ENCODE results near the gene FAAH. TPM values are rescaled to one million over a fixed set of nuclear protein-coding genes. Genes with fewer than 3 reads are reported as not detected.

FAAH gene
- total and polyA plus RNA-seq, 2 of the 4 experiments (the other 2 are of a cell fraction): under 0.01 to 0.19 TPM

DNA sequence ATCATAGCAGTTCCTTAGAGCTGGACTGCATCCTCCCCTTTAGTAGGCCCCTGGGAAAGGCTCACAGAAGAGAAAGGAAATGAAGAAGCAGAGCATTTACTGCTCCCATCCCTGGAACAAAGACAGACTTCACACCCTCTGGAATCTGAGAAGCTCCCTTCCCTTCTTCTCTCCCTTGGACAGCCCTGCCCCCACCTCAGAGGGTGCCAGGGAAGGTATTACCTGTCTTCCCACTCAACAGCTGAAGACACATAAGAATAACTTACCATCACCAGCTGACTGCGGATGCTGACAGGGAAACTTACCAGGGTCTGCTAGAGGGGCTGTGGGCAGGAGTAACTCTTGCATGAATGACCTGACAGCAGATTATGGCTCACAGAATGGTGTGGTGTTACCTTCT lies 14.1 kb upstream of the FAAH start:
- dilution Hi-C loops (cut with HindIII; ENCODE audit: low sequenced_read_pairs, unreplicated experiment): no loop called here
- Histone ChIP-seq H3K18ac (ENCODE audit: low read depth, low read length) (no peak overlapping the region), H3K4ac (ENCODE audit: low read depth, low read length) (no peak overlapping the region), H3K4me3 (ENCODE audit: insufficient read depth, low read depth, low read length) (no peak overlapping the region), H2AK5ac (ENCODE audit: low read depth, low read length) (no peak overlapping the region), H4K20me1 (ENCODE audit: insufficient read depth, low read length) (no peaks in the 10 kb centered on the region), H4K91ac (ENCODE audit: insufficient read depth, low read depth, low read length) (no peak overlapping the region), H2BK15ac (ENCODE audit: low read depth, low read length) (no peak overlapping the region), H3K9ac (ENCODE audit: low read depth, low read length) (no peak overlapping the region), H3K27me3 (ENCODE audit: control insufficient read depth, insufficient read depth, low read length) (no peaks in the 10 kb centered on the region), H3K14ac (replicated peaks; ENCODE audit: low read depth, low read length) (no peak overlapping the region), H2BK120ac (ENCODE audit: low read depth, low read length) (no peak overlapping the region), H2BK5ac (ENCODE audit: low read depth, low read length, poor library complexity, severe bottlenecking) (no peak overlapping the region), H3K4me2 (ENCODE audit: low read depth, low read length) (no peak overlapping the region), H3K9me3 (ENCODE audit: control insufficient read depth, insufficient read depth, low read length) (peaks cover 4% of the 10 kb centered on the region), H3K56ac (ENCODE audit: extremely low read depth, insufficient read depth, low read length) (no peak overlapping the region), H4K5ac (ENCODE audit: low read depth, low read length) (no peak overlapping the region), H3K36me3 (ENCODE audit: control insufficient read depth, insufficient read depth, low read length) (no peaks in the 10 kb centered on the region), H3K9me1 (ENCODE audit: insufficient read depth, low read length) (no peaks in the 10 kb centered on the region), H4K8ac (ENCODE audit: low read depth in 2 of 2, low read length in 2 of 2) (no peak overlapping the region), H2BK20ac (ENCODE audit: low read depth, low read length) (no peak overlapping the region), H3K23ac (ENCODE audit: low read depth, low read length) (no peak overlapping the region), H2AK9ac (replicated peaks; ENCODE audit: low read depth, low read length, poor library complexity) (no peak overlapping the region), H3K79me1 (ENCODE audit: low read depth in 1 of 2, low read length in 2 of 2) (no peaks in the 10 kb centered on the region), H2AFZ (replicated peaks; ENCODE audit: low read length, poor library complexity) (no peak overlapping the region), H3K4me1 (ENCODE audit: control insufficient read depth, insufficient read depth, low read length) (no peaks in the 10 kb centered on the region), H3K27ac (ENCODE audit: insufficient read depth, low read length) (no peak overlapping the region)
- intact Hi-C loops (cut with micrococcal nuclease): no loop called here
- in situ Hi-C loops (cut with MboI; ENCODE audit: low sequenced_read_pairs): no loop called here
- ATAC-seq (ENCODE audit: low read depth) (no peak), DNase-seq (no peak)
- CTCF ChIA-PET: interaction anchor here (0.8 kb wide), 1 partner anchor 15 kb away, joined by 3 read pairs; no protein-coding TSS in a partner anchor
- POLR2A ChIA-PET (ENCODE audit: unreplicated experiment): no interaction called here
- BruUV-seq (replicated peaks): no TSS peak
- no peak for TF ChIP-seq NFE2L2 (IDR thresholded peaks at IDR 0.05; ENCODE audit: low read depth, low read length)
- no peak for TF ChIP-seq POLR2A (IDR thresholded peaks at IDR 0.05; ENCODE audit: low read depth, low read length)
- TF ChIP-seq, protein P1, sequence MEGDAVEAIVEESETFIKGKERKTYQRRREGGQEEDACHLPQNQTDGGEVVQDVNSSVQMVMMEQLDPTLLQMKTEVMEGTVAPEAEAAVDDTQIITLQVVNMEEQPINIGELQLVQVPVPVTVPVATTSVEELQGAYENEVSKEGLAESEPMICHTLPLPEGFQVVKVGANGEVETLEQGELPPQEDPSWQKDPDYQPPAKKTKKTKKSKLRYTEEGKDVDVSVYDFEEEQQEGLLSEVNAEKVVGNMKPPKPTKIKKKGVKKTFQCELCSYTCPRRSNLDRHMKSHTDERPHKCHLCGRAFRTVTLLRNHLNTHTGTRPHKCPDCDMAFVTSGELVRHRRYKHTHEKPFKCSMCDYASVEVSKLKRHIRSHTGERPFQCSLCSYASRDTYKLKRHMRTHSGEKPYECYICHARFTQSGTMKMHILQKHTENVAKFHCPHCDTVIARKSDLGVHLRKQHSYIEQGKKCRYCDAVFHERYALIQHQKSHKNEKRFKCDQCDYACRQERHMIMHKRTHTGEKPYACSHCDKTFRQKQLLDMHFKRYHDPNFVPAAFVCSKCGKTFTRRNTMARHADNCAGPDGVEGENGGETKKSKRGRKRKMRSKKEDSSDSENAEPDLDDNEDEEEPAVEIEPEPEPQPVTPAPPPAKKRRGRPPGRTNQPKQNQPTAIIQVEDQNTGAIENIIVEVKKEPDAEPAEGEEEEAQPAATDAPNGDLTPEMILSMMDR (conservative IDR thresholded peaks at IDR 0.05; ENCODE audit: low read depth, low read length): no peak
- TF ChIP-seq, protein P2, sequence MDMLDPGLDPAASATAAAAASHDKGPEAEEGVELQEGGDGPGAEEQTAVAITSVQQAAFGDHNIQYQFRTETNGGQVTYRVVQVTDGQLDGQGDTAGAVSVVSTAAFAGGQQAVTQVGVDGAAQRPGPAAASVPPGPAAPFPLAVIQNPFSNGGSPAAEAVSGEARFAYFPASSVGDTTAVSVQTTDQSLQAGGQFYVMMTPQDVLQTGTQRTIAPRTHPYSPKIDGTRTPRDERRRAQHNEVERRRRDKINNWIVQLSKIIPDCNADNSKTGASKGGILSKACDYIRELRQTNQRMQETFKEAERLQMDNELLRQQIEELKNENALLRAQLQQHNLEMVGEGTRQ (IDR thresholded peaks at IDR 0.05; ENCODE audit: low read depth, low read length): no peak
- TF ChIP-seq RFX5 (IDR thresholded peaks at IDR 0.05; ENCODE audit: low read depth, low read length): no peak
- no peak for TF ChIP-seq FOS (IDR thresholded peaks at IDR 0.05; ENCODE audit: low read depth, low read length)
- no peak for TF ChIP-seq MXI1 (IDR thresholded peaks at IDR 0.05; ENCODE audit: borderline replicate concordance, low read depth, low read length)
- TF ChIP-seq, protein P3, sequence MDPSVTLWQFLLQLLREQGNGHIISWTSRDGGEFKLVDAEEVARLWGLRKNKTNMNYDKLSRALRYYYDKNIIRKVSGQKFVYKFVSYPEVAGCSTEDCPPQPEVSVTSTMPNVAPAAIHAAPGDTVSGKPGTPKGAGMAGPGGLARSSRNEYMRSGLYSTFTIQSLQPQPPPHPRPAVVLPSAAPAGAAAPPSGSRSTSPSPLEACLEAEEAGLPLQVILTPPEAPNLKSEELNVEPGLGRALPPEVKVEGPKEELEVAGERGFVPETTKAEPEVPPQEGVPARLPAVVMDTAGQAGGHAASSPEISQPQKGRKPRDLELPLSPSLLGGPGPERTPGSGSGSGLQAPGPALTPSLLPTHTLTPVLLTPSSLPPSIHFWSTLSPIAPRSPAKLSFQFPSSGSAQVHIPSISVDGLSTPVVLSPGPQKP (IDR thresholded peaks at IDR 0.05; ENCODE audit: borderline replicate concordance, low read depth, low read length): no peak
- no peak for TF ChIP-seq MAZ (IDR thresholded peaks at IDR 0.05; ENCODE audit: borderline replicate concordance, low read depth, low read length)
- no CpG with 5 or more reads among the region's 1 CpG for WGBS, 2 experiments (ENCODE audit: extremely low coverage in 2 of 2, insufficient read length in 1 of 2)
